Heart left ventricle (tissue), 13 donors: ENCODE data around the gene CACNG6.

Experiments used
- POLR2A ChIP-seq, 2 donors: fragments of 450-650 bp; IDR thresholded peaks; one replicate each; pipeline ENCODE4 v1.6.1; 2017; ENCODE audit warnings: antibody characterized with exemption in 2 of 2, mild to moderate bottlenecking in 2 of 2, moderate library complexity in 2 of 2
- TF ChIP-seq, protein P1 (sequence below), 12 donors: fragments of 200-600 bp; sonication (generic) in 4 of 12; IDR thresholded peaks; one replicate each; pipeline versions ENCODE4 v1.5.0 to v1.8.0; 2018 to 2022; ENCODE audit warnings: antibody characterized with exemption in 12 of 12, mild to moderate bottlenecking in 5 of 12
- donor health status: ischemic (EF 13 %, LVEDD 7.1; RV severe dilation, severe dysfunction).
- donor health status: DM: no; HTN: yes; CAD: no.
- donor health status: DM: no; HTN: no; CAD: no.
- donor health status: ischemic (EF 25% LVEDD 6.9; RV normal size, moderate dysfunction).
- donor health status: ischemic (EF 25% LVEDD 5.7; RV mildly dilated, moderate dysfunction).
- donor health status: ischemic (EF 35%, LVEDD 5.7; RV mildly dilated, moderate dysfunction).
- donor health status: nonischemic (EF 11% LVEDD 7.7; RV severe dilation, severe dysfunction).
- donor health status: DM: yes; HTN: yes; CAD: no.
- donor health status: PGD.
- donor health status: ischemic (EF 29% LVEDD 5.4; RV normal size, mild dysfunction).
- donor health status: nonischemic (EF 23%, LVEDD 6.1; RV moderate dilation, normal function).

DNA sequence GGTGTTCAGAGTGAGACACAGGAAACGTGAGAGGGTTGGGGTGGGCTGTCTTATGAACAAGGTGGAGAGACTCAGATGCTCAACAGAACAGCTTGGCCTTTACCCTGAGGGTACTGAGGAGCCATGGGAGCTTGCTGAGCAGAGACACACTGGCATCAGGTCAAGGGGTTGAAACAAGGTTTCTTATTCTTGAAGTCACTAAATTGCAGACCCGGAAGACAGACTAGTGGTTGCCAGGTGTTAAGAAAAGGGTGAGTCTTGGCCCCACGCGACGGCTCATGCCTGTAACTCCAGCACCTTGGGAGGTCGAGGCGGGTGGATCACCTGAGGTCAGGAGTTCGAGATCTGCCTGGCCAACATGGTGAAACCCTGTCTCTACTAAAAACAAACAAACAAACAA lies 22.4 kb downstream of the CACNG6 start:
- TF ChIP-seq, protein P1, sequence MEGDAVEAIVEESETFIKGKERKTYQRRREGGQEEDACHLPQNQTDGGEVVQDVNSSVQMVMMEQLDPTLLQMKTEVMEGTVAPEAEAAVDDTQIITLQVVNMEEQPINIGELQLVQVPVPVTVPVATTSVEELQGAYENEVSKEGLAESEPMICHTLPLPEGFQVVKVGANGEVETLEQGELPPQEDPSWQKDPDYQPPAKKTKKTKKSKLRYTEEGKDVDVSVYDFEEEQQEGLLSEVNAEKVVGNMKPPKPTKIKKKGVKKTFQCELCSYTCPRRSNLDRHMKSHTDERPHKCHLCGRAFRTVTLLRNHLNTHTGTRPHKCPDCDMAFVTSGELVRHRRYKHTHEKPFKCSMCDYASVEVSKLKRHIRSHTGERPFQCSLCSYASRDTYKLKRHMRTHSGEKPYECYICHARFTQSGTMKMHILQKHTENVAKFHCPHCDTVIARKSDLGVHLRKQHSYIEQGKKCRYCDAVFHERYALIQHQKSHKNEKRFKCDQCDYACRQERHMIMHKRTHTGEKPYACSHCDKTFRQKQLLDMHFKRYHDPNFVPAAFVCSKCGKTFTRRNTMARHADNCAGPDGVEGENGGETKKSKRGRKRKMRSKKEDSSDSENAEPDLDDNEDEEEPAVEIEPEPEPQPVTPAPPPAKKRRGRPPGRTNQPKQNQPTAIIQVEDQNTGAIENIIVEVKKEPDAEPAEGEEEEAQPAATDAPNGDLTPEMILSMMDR (IDR thresholded peaks at IDR 0.05) = no peak
- TF ChIP-seq POLR2A (IDR thresholded peaks at IDR 0.05) = no peak
